HL-60 (cell line): ENCODE measurements around the gene MAPK1.
"Not testable (repeated sequence)": the region's sequence is repeated elsewhere in the genome, so short reads cannot be mapped to it uniquely, and the experiment has no call there.

Experiments used
- DNase-seq, 2 experiments: peaks; one replicate each; pipeline ENCODE4 v3.0.0-alpha.2; 2010 to 2020; ENCODE audit warnings: low read depth in 1 of 2, low spot score in 1 of 2
- H3K27ac ChIP-seq: fragments of 250-450 bp; sonication (Bioruptor Pico); replicated peaks from 2 replicates; pipeline ENCODE4 v1.5.1; 2020; ENCODE audit warnings: mild to moderate bottlenecking, moderate library complexity
- H3K27me3 ChIP-seq: fragments of 250-450 bp; sonication (Bioruptor Pico); 2 replicates; pipeline ENCODE4 v1.5.1; 2021; ENCODE audit warnings: mild to moderate bottlenecking, moderate library complexity; ENCODE audit not compliant: insufficient read depth, poor library complexity, severe bottlenecking
- H3K4me3 ChIP-seq: replicated peaks from 2 replicates; pipeline ENCODE4 v1.5.1; 2011; ENCODE audit warnings: mild to moderate bottlenecking, control low read depth, low read length; ENCODE audit not compliant: insufficient read depth
- GABPA ChIP-seq: IDR thresholded peaks from 2 replicates; pipeline ENCODE4 v1.6.1; 2012; ENCODE audit warnings: low read depth
- POLR2AphosphoS5 ChIP-seq: IDR thresholded peaks from 2 replicates; pipeline ENCODE4 v1.6.1; 2012; ENCODE audit warnings: low read depth
- SPI1 ChIP-seq: IDR thresholded peaks from 2 replicates; pipeline ENCODE4 v1.6.1; 2012; ENCODE audit warnings: low read depth, mild to moderate bottlenecking, borderline replicate concordance
- TF ChIP-seq, protein P1 (sequence below): IDR thresholded peaks from 2 replicates; pipeline ENCODE4 v1.6.1; 2012; ENCODE audit warnings: low read depth; ENCODE audit not compliant: insufficient replicate concordance
- TF ChIP-seq, protein P2 (sequence below): IDR thresholded peaks from one replicate; pipeline ENCODE4 v1.5.1; 2011; ENCODE audit warnings: low read length, control low read depth, inconsistent platforms; ENCODE audit not compliant: insufficient read depth

The MAPK1 gene

DNA sequence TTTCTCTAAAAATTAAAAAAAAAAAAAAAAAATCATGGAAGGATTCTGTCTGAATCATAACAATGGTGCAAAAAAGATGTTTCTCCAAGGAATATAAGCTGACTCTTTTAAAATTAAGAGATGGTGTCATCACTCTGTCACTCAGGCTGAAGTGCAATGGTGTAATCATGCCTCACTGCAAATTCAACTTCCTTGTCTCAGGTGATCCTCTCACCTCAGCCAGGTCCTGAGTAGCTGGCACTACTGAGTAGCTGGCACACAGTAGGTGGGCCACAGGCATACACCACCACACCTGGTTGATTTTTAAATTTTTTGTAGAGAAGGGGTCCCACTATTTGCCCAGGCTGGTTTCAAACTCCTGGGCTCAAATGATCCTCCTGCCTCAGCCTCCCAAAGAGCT, 77.1 kb downstream of the MAPK1 start:
- TF ChIP-seq, protein P1, sequence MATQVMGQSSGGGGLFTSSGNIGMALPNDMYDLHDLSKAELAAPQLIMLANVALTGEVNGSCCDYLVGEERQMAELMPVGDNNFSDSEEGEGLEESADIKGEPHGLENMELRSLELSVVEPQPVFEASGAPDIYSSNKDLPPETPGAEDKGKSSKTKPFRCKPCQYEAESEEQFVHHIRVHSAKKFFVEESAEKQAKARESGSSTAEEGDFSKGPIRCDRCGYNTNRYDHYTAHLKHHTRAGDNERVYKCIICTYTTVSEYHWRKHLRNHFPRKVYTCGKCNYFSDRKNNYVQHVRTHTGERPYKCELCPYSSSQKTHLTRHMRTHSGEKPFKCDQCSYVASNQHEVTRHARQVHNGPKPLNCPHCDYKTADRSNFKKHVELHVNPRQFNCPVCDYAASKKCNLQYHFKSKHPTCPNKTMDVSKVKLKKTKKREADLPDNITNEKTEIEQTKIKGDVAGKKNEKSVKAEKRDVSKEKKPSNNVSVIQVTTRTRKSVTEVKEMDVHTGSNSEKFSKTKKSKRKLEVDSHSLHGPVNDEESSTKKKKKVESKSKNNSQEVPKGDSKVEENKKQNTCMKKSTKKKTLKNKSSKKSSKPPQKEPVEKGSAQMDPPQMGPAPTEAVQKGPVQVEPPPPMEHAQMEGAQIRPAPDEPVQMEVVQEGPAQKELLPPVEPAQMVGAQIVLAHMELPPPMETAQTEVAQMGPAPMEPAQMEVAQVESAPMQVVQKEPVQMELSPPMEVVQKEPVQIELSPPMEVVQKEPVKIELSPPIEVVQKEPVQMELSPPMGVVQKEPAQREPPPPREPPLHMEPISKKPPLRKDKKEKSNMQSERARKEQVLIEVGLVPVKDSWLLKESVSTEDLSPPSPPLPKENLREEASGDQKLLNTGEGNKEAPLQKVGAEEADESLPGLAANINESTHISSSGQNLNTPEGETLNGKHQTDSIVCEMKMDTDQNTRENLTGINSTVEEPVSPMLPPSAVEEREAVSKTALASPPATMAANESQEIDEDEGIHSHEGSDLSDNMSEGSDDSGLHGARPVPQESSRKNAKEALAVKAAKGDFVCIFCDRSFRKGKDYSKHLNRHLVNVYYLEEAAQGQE: no peak
- Histone ChIP-seq H3K27ac (no peak overlapping the region), H3K4me3 (no peak overlapping the region), H3K27me3 (no peaks in the 10 kb centered on the region)
- DNase-seq: no peak

DNA sequence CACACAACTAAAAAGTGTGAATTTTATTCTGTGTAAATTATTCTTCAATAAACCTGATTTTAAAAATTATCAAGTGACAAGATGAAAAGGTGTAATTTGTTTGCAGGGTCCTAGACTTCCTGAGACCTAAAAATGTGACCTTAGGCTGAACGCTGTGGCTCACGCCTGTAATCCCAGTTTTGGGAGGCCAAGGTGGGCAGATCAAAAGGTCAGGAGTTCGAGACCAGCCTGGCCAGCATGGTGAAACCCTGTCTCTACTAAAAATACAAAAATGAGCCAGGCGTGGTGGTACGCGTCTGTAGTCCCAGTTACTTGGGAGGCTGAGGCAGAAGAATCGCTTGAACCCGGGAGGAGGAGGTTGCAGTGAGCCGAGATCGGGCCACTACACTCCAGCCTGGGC, 79.9 kb downstream of the MAPK1 start:
- DNase-seq, H3K4me3 ChIP-seq, H3K27ac ChIP-seq, H3K27me3 ChIP-seq: not testable (repeated sequence)

DNA sequence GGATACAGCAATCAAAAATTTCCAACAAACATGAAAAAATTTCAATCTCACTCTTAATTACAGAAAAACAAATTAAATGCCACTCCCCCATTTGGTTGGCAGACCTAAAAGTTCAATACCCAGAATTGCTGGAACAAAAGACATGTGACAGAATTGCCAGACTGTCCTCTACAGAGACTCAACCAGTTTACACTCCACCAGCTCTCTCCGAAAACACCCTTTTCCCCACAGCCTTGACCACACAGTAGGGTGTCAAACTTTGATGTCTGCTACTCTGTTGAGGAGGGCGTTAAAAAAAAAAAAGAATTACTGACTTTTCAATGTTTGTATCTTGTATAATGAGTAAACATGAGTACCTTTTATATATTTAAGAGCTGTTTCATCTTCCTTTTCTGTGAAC, 87.2 kb downstream of the MAPK1 start:
- Histone ChIP-seq H3K27ac (no peak overlapping the region), H3K27me3 (no peaks in the 10 kb centered on the region), H3K4me3 (no peak overlapping the region)
- TF ChIP-seq POLR2AphosphoS5 (no peak), GABPA (no peak), SPI1 (no peak)
- TF ChIP-seq, protein P1: no peak
- TF ChIP-seq, protein P2, sequence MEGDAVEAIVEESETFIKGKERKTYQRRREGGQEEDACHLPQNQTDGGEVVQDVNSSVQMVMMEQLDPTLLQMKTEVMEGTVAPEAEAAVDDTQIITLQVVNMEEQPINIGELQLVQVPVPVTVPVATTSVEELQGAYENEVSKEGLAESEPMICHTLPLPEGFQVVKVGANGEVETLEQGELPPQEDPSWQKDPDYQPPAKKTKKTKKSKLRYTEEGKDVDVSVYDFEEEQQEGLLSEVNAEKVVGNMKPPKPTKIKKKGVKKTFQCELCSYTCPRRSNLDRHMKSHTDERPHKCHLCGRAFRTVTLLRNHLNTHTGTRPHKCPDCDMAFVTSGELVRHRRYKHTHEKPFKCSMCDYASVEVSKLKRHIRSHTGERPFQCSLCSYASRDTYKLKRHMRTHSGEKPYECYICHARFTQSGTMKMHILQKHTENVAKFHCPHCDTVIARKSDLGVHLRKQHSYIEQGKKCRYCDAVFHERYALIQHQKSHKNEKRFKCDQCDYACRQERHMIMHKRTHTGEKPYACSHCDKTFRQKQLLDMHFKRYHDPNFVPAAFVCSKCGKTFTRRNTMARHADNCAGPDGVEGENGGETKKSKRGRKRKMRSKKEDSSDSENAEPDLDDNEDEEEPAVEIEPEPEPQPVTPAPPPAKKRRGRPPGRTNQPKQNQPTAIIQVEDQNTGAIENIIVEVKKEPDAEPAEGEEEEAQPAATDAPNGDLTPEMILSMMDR: no peak
- no peak for DNase-seq

DNA sequence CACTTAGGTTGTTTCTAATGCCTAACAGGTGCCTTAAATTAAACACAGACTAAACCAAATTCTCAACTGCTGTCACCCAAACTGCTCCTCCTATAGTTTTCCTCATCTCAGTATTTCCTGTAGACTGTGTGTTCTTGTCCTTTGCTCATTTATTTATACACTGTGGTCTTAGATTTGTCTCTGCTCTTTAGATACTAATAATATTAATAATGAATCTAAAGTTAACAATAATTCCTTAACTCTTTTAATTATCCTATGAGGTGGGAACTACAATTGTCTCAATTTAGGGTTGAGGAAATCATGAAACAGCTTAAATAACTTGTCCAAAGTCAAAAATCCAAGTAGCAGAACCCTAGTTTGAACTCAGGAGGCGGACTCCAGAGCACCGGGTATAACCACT, 88.0 kb downstream of the MAPK1 start:
- TF ChIP-seq GABPA (no peak), POLR2AphosphoS5 (no peak), SPI1 (no peak)
- TF ChIP-seq, protein P2: no peak
- TF ChIP-seq, protein P1: no peak
- no peak for DNase-seq
- no peaks in the 10 kb centered on the region for H3K27me3 ChIP-seq
- no peak overlapping the region for H3K4me3 ChIP-seq
- no peak overlapping the region for H3K27ac ChIP-seq
